ENCODE data around the gene KCNQ1OT1.

KCNQ1OT1 gene

GRCh38 chr11:2594267-2594666 lies 105.5 kb downstream of the KCNQ1OT1 start:
- no peak for DNase-seq (ENCODE audit: low spot score)

GRCh38 chr11:2593393-2593950 lies 106.3 kb downstream of the KCNQ1OT1 start:
- no peak for DNase-seq (ENCODE audit: low spot score)

- DNase-seq (ENCODE audit: low spot score): no peak
Measured at GRCh38 chr11:2592559-2593392, 107.0 kb downstream of the KCNQ1OT1 start.

GRCh38 chr11:2591805-2592204 lies 108.0 kb downstream of the KCNQ1OT1 start:
- no peak for DNase-seq (ENCODE audit: low spot score)

- DNase-seq (ENCODE audit: low spot score): no peak
Measured at GRCh38 chr11:2590965-2591754, 108.6 kb downstream of the KCNQ1OT1 start.

GRCh38 chr11:2590131-2590964 lies 109.4 kb downstream of the KCNQ1OT1 start:
- no peak for DNase-seq (ENCODE audit: low spot score)

GRCh38 chr11:2589538-2589934 lies 110.3 kb downstream of the KCNQ1OT1 start:
- no peak for DNase-seq (ENCODE audit: low spot score)

- no peak for DNase-seq (ENCODE audit: low spot score)
Measured at GRCh38 chr11:2588809-2589537, 110.8 kb downstream of the KCNQ1OT1 start.

- DNase-seq (ENCODE audit: low spot score): no peak
Measured at GRCh38 chr11:2587976-2588748, 111.6 kb downstream of the KCNQ1OT1 start.

- no peak for DNase-seq (ENCODE audit: low spot score)
Measured at GRCh38 chr11:2587132-2587930, 112.5 kb downstream of the KCNQ1OT1 start.

GRCh38 chr11:2586793-2587131 lies 113.0 kb downstream of the KCNQ1OT1 start:
- no peak for DNase-seq (ENCODE audit: low spot score)

GRCh38 chr11:2586087-2586792 lies 113.6 kb downstream of the KCNQ1OT1 start:
- DNase-seq (ENCODE audit: low spot score): no peak

GRCh38 chr11:2585566-2586086 lies 114.2 kb downstream of the KCNQ1OT1 start:
- no peak for DNase-seq (ENCODE audit: low spot score)

GRCh38 chr11:2584812-2585565 lies 114.8 kb downstream of the KCNQ1OT1 start:
- no peak for DNase-seq (ENCODE audit: low spot score)

GRCh38 chr11:2584434-2584811 lies 115.4 kb downstream of the KCNQ1OT1 start:
- no peak for DNase-seq (ENCODE audit: low spot score)

- DNase-seq (ENCODE audit: low spot score): no peak
Measured at GRCh38 chr11:2583605-2583958, 116.2 kb downstream of the KCNQ1OT1 start.

- no peak for DNase-seq (ENCODE audit: low spot score)
Measured at GRCh38 chr11:2582946-2583604, 116.7 kb downstream of the KCNQ1OT1 start.
